ENCODE measurements around the gene CASKIN1.
"Not testable (repeated sequence)": the region's sequence is repeated elsewhere in the genome, so short reads cannot be mapped to it uniquely, and the experiment has no call there.

Gene CASKIN1

DNA sequence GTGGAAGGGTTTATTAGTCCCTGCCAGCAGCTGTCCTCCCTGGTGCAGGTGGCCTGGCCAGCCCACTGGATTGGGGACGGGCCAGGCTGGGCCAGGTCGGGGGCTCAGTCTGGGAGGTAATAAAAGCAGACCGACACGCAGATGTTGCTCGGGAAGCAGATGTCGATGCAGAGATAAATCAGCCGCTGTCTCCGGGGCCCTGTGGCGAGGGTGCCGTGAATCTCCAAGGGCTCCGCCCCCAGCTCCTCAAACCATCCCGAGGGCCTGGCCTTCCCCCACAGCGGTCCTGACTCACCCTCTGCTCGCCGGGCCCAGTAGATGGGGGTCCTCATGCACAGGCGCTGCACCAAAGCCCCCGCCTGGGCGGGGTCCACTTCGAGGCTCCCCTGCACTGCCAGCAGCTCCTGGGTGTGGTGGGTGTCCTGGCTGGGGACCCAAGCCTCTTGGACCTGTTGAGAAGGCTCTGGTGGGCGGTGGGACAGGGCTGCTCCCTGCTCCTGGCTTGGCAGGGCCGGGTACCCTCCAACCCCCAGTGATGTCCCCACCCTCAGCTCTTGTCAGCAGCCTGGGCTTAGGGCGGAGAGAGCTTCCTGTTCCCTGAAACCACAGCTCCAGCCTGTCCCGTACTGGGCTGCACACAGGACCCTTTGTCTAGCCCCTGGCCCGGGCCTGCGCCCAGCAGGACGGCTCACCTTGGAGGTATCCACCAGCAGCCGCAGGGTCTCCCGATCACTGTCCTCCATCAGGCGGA lies 13.0 kb upstream of the CASKIN1 start:
- DNase-seq: no peak

DNA sequence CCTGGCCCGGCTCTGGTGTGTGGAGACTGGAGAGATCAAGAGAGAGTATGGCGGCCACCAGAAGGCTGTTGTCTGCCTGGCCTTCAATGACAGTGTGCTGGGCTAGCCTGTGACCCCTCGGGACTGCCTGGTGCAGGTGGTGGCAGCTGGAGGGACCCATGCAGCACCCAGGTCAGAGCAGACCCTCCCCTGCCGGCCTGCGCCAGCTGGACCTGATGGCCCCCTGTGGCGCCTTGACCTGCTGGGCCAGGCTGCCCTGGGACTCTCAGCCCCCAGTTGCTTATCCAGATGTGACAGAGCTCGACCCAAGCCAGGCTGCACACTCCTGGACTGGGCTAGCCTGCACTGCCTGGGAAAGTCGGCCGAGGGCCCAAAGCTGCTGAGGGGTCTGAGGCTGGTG lies 12.4 kb upstream of the CASKIN1 start:
- DNase-seq: no peak

DNA sequence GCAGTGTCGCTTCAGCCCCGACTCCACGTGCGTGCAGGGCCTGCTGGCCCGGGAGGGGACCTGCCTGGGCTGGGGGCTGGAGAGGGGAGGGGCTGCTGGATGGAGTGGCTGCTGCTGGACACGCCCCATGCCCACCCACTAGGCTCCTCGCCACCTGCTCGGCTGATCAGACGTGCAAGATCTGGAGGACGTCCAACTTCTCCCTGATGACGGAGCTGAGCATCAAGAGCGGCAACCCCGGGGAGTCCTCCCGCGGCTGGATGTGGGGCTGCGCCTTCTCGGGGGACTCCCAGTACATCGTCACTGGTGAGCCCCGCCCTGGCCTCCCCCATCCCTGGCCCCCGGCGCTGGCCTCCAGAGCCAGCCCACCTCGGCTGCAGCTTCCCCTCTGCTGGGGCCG lies 11.9 kb upstream of the CASKIN1 start:
- no peak for DNase-seq

DNA sequence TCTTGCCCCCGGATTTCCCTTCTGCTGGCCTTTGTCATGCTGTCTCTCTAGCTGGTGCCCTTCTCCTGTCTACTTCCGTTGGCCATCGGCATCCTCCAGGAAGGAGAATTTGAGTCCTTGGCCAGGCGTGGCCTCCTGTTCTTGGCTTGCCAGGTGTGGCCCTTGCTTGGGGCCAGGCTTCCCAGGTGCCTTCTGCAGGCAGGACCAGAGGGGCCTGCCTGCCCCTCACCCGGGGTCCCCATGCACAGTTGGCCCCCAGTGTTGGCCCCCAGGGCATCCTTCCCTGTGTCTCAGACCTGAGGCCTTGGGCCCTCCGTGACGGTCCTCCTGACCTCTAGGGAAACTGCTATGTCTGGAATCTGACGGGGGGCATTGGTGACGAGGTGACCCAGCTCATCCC lies 11.5 kb upstream of the CASKIN1 start:
- DNase-seq: no peak

DNA sequence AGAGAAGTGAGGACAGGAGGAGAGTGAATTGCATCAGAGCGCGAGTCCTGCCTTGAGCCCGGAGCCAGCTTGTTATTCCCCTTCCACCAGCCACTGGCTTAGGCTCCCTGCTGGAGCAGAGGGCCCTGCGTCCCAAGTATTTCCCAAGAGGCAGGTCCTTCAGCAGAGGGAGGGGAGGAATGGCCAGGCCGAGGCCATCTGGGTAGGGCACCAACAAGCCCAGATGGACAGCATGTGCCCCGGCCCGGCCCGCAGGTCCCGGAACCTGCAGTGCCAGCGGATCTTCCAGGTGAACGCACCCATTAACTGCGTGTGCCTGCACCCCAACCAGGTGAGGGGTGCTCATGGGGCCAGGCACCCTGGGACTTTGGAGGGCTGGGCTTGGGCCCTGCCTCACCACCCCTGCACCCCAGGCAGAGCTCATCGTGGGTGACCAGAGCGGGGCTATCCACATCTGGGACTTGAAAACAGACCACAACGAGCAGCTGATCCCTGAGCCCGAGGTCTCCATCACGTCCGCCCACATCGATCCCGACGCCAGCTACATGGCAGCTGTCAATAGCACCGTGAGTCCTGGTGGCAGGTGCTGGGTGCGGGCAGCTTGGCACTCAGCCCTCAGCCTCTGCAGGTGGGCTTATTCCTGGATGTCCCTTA lies 10.5 kb upstream of the CASKIN1 start:
- DNase-seq: no peak

DNA sequence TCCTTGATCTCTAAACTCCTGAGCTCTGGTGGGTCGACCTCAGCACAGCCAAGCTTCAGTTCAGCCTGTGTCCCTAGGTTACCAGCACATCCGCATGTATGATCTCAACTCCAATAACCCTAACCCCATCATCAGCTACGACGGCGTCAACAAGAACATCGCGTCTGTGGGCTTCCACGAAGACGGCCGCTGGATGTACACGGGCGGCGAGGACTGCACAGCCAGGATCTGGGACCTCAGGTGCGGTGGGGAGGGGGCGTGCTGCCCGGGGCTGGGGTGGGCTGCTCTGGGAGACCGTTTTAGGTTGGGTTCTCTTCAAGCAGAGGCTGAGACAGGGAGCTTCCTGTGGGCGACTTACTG lies 10.0 kb upstream of the CASKIN1 start:
- DNase-seq: no peak

DNA sequence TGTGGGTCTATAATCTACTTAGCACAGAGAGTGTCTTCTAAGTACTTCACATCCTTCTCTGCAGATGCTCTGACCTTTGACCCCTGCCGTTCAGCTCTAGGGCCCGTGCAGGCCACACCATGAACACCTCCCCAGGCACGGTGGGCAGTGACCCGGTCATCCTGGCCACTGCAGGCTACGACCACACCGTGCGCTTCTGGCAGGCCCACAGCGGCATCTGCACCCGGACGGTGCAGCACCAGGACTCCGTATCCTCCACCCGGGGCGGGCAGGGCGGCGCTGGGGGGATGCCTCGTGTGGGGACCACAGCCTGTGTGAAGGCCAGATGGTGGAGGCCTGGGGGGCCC lies 9.5 kb upstream of the CASKIN1 start:
- DNase-seq: peak in 1 of 2 experiments; percentile 63

DNA sequence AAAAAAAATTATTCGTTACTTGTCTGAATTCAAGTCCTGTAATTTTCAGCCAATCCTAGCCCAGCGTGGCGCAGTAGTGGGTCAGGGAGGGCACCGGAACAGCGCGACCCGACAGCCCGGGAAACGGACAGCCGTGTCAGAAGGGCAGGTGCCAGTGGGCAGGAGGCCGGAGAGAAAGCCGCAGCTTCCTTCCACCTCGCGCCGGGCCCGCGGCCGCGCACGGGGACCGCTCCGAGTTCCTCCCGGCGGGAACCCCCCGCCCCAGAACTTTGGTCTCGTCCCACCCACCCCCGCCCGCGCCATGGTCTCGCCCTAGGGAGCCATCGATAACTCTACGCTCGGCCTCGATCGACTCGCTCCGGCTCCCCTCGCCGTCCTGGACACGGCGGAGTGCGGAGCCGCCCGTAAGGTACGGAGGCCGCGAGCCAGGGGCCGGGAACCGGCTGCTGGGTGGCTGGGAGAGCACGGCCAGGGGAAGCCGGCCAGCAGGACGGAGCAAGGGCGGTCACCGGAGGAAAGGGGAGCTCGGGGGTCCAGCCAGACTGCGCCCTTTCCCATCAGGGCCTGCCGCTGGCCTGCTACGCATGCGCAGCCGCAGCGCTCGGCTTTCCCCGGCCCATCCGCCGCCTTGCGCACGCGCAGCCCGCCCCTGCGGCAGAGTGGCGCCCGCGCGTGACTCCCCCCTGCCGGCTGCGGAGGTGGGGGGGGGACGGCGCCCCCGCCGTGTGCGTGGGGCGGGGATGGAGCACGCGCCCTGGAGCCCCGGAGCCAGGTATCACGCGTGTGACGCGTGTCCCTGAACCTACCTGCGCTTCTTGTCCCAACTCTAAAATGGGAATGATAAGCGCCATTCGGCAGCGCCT lies 8.9 kb upstream of the CASKIN1 start, which contains the start of gene MLST8:
Gene MLST8 (plus strand): TSS at position 351 of the 863 bp plus-strand sequence. CDS start 632 bp downstream, outside the sequence.
- peak; percentile 75 to 76 for DNase-seq

DNA sequence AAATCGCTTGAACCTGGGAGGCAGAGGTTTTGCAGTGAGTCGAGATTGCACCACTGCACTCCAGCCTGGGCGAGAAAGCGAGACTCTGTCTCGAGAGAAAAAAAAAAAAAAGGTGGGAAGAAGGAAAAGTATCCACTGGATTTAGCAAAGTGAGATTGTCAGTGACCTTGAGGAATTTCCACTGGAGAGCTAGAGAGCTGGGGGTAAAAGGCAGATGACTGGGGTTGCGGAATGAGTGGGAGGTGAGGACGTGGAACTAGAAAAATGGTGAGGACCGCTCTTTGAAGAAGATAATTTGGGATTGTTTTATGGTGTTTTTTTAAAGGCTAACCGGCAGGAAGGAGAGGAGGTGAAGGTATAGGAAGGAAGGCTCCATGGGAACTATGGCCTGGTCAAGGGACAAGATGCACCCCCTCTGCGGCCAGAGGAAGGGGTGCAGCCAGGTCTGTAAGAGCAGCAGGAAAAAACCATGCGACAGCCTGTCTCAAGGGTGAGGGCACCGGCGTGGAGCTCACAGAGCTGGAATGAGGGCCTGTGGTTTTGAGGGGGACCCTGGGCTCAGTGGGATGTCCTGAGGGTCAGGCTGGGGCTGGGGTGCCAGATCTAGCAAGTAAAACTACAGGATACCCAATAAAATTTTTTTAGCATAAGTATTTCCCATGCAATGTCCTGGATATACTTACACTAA lies 8.2 kb upstream of the CASKIN1 start:
- no peak for DNase-seq

DNA sequence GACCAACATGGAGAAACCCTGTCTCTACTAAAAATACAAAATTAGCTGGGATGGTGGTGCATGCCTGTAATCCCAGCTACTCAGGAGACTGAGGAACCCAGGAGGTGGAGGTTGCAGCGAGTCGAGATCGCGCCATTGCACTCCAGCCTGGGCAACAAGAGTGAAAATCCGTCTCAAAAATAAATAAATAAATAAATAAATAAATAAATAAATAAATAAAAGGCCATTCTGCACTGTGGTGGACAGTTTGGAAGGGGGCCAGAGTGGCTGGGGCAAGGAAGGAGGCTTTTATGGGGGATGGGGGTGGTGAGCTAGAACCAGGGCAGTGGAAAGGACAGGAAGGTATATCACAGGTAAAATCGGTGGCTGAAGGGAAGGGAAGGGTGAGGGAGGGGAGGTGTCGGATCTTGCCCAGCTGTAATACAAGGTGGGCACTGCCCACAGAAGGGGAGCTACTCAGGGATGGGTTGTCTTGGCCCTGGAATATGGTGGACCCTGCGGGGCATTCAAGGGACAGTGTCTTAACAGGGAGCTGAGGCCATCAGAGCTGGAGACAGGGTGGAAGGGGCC lies 6.8 kb upstream of the CASKIN1 start:
- DNase-seq: not testable (repeated sequence)

DNA sequence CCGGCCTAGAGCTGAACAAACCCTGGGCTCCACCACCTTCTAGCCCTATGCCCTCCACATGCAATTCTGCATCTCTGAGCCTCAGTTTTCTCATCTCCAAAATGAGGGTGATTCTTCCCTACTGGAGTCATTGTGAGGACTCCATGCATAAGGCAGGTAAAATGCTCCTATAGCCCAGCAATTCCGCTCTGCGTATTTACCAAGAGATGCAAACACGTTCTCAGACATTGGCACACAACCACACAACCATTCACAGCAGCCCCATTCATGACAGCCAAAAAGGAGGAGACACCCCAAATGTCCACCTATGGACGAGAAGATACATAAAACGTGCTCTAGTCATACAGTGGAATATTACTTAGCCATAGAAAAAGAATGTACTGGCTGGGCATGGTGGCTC lies 3.9 kb upstream of the CASKIN1 start:
- no peak for DNase-seq

DNA sequence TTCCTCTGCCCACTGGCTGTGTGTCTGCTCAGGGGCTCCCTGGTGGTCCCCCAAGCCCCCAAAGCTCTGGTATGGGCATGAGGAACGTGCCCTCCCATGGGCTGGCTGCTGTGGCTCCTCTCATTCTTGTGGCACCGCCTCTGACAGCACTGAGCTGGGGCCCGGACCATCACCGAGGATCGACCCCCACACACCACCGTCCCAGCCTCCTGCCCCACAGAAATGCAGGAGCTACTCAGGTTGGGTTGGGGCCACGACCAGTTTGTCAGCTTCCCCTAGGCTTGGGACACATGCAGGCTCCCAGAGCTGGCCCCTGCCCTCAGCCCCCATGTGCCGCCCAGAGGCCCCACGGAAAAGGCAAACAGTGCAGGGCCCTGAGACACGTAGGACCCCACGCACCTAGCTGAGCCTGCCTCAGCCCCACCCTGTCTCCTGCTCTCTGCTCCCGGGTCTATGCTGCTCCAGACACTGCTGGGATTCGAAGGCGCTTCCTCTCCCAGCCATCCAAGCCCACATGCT lies 3.3 kb upstream of the CASKIN1 start:
- DNase-seq: no peak

DNA sequence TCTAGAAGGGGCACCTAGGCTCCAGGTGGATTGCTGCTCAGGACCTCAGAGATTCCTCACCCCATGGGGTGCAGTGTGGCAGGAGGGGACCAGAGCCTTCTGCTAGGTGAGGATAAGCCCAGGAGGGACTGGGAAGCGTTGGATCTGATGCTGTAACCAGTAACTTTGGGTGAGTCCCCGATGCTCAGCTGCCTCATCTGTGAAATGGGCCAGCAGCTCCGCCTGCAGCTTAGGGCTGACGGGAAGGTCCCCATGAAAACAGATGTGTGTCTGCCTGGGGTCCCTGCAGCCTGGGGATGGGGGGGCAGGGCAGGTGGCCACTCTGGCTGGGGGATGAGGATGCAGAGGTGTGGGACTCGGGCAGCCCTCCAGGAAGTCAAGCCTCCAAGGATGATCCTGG lies 2.7 kb upstream of the CASKIN1 start:
- DNase-seq: no peak

DNA sequence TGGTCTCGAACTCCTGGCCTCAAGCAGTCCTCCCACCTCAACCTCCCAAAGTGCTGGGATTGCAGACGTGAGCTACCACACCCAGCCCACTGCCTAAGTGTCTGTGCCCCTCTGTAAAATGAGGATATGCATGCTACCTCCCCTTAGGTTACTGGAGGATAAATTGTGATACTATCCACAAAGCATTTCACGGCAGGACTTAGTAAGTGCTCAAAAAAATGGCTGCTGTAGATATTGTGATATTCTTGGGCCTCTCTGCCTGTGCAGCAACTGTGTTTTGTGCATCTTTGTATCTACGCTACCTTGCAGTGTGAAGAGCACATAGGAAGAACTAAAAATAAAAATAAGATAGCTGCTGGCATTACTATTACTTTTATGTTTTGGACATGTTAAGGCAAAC lies 1.9 kb upstream of the CASKIN1 start:
- DNase-seq: no peak

DNA sequence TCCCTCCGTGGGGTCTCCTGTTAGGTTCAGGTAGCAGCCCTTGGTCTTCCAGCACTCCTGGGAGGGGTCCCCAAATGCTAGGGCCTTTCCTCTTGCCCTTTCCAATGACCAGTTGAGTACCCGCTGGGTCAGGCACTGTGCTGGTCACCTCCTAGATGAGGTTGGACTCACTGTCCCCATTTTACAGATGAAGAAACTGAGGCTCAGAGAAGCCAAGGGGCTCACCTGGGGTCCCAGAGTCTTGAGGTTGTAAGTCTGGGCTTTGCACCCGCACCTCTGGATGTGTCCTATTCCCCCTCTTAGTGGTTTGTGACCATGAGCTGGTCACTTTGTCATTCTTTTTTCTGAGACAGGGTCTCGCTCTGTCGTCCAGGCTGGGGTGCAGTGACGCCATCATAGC lies 1.4 kb upstream of the CASKIN1 start:
- no peak for DNase-seq

DNA sequence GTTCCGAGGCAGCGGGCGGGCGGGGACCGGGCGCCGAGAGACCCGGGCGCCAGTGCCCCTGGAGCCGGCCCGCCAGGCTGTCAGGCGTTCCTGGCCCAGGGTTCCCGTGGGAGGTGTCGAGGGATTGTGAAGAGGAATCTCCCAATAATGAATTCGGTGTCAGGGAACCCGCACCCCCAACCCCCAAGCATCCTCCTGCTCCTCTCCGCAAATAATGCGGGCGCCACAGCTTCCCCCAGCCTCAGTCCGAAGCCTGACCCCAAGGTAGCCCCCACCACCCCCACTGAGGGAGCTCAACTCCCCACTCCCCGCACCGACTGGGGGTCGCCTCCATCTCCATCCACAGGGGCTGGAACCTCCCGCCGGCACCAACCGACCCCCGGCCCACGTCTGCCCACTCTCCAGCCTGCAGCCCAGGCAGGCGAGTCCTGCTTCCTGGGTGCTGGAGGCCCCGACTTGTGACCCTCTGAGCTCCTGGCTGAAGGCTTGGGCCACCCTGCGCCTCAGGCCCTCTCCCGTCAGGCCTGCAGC lies 641 bp upstream of the CASKIN1 start:
- DNase-seq: no peak

DNA sequence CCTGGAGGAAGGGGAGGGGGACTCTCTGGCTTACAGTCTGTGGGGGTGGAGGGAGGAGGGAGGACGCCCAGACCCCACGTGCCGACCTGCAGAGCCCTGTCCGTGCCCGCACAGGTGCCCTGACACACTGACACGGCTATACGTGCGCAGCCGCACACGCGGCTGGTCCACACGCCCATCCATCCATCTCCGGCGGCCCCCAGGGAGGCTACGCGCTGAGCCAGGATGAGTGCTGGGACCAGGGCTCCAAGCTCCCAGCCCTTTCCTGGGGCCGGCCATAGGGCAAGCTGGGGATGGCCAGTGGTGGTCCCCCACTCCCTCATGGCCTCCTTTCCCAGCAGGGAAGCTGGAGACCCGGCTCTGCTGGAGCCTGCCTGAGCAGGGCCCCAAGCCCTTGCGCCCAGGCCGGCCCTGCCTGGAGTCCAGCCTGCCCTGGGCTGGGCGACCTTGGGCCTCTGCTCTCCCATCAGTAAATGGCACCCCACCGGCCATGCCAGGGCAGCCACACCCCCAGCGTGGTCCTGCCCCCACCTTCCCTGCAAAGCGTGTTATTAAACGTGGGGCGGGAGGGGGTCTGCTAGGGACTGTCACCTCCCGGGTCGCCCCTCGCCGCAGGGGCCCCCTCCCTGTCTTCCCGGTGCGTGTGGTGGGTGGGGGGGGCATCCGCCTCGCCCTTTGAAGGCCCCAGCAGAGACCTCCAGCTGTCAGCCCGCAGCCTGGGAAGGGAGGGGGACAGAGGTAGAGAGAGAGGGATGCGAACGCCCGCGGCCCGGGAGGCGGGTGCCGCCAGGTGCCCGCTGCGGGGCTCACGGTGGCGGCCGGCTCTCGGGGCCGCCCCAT lies 863 bp downstream of the CASKIN1 start:
- DNase-seq: no peak

DNA sequence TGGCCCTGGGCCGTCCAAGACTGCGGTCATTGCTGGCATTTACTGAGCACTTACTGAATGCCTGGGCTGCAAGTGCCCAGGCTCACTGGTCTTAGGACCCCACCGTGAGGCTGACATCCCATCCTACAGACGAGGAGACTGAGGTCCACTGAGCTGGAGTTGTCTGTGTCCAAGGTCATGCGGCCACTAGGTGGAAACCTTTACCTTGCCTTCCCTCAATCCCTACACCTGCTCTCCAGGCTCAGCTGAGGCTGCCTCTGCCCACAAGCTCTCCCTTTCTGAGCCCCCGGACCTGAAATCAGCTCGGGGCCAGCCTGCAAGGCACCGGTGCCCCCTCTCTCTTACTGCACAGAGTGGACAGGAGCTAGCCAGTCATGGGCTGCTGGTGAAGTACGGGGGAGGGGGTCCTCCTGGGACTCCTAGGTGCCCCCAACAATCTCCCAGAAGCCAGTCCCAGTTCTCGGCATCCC lies 1.5 kb downstream of the CASKIN1 start:
- DNase-seq: peak; percentile 39 to 43

DNA sequence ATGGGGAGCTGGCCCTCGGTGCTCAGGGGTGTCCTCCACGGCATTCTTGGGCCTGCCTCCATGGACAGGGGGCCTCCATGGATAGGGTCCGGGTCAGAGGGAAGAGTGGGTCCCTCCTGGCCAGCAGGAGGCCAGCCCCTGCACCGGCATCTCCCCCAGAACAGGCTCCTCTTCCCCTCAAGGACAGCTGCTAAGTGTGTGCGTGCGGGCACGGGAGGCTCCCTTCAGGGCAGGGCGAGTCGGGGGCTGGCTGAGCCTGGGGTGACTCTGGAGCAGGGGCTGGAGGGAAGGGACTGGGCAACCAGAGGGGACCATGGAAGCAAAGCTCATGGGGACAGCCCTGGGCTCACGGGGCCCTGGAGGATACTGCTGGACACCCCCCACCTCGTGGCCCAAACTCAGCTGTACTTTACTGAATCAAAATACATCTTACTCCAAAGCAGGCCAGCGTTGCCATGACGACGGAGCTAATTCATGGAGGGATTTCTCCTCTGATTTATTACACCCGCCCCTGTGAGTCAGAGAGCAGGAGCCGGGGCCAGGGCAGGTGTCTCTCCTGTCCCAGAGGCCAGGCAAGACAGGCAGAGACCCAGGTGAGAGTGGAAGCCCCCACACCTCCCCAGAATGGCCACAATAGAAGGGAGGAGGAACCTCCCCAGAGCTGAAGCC lies 2.1 kb downstream of the CASKIN1 start:
- DNase-seq: no peak

DNA sequence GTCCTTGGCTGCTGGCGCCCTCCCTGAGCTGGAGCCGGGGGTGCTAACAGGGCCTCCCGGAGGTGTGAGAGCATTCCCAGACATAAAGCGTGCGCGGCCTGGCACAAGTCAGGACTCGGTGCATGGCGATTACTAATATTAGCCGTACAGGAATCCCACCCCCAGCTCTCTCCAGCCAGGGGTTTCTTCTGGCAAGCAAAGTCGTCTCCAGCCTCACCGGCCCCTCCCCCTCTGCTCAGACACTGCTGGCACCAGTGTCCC lies 5.0 kb downstream of the CASKIN1 start:
- no peak for DNase-seq

Measured in AML-193 (cell line).